Esophagus mucosa (tissue), 1 donor: ENCODE results near the gene AQP11. TPM values are rescaled to one million over a fixed set of nuclear protein-coding genes. Genes with fewer than 3 reads are reported as not detected.
A peak's percentile ranks its signal among the peaks of the same experiment; 100 is the strongest.

Experiments used
- ATAC-seq: fragments of 200-7000 bp; cut with Tn5 transposase; one replicate; pipeline ENCODE4 v1.9.1; 2020
- total RNA-seq: library from RNA; stranded (reverse); gene quantifications from one replicate; pipeline ENCODE4 v1.2.4, GENCODE V29; 2023
- donor health status: DM: yes; HTN: yes; CAD: no.

AQP11 gene
- total RNA-seq, 1 donor from 2014 or later: not detected

- ATAC-seq: no peak
Observed at GRCh38 chr11:77593883-77594282, 4.1 kb downstream of the AQP11 start.

GRCh38 chr11:77596626-77597025 is 6.9 kb downstream of the AQP11 start:
- no peak for ATAC-seq

- ATAC-seq: no peak
Observed at GRCh38 chr11:77598195-77598594, 8.4 kb downstream of the AQP11 start.

GRCh38 chr11:77602381-77603088 is 12.8 kb downstream of the AQP11 start:
- peak; percentile 93 for ATAC-seq

- ATAC-seq: no peak
Observed at GRCh38 chr11:77604281-77604680, 14.5 kb downstream of the AQP11 start.

- no peak for ATAC-seq
Observed at GRCh38 chr11:77609234-77609633, 19.5 kb downstream of the AQP11 start.

GRCh38 chr11:77611921-77612320 is 22.2 kb downstream of the AQP11 start:
- no peak for ATAC-seq

- no peak for ATAC-seq
Observed at GRCh38 chr11:77617892-77618291, 28.1 kb downstream of the AQP11 start.

- peak; percentile 48 for ATAC-seq
Observed at GRCh38 chr11:77619576-77620198, 29.9 kb downstream of the AQP11 start.

GRCh38 chr11:77630157-77630710 is 40.5 kb downstream of the AQP11 start:
- ATAC-seq: no peak

GRCh38 chr11:77633926-77634325 is 44.2 kb downstream of the AQP11 start:
- ATAC-seq: peak; percentile 36

GRCh38 chr11:77636731-77637344 is 47.1 kb downstream of the AQP11 start:
- ATAC-seq: no peak

- peak; percentile 94 for ATAC-seq
Observed at GRCh38 chr11:77637345-77638165, 47.8 kb downstream of the AQP11 start, which contains the start of gene CLNS1A. TSS of gene CLNS1A (minus strand) at chr11:77637794. CDS start at chr11:77637714, 80 bp downstream.

- no peak for ATAC-seq
Observed at GRCh38 chr11:77642228-77642627, 52.5 kb downstream of the AQP11 start.

- no peak for ATAC-seq
Observed at GRCh38 chr11:77644887-77645286, 55.1 kb downstream of the AQP11 start.

- ATAC-seq: no peak
Observed at GRCh38 chr11:77647654-77648305, 58.0 kb downstream of the AQP11 start.

- ATAC-seq: no peak
Observed at GRCh38 chr11:77650123-77650522, 60.4 kb downstream of the AQP11 start.

GRCh38 chr11:77654770-77655434 is 65.1 kb downstream of the AQP11 start:
- no peak for ATAC-seq

GRCh38 chr11:77656362-77656761 is 66.6 kb downstream of the AQP11 start:
- ATAC-seq: no peak

- no peak for ATAC-seq
Observed at GRCh38 chr11:77658213-77659013, 68.7 kb downstream of the AQP11 start.
